Cerebellar nuclear complex (tissue), 1 donor: Measurements from ENCODE around the gene SYNE1.

ENCODE experiments used
- DNase-seq, 2 experiments: peaks; one replicate each; lab custom pipeline; 2025; lab: John Stamatoyannopoulos, UW

The SYNE1 gene

GRCh38 chr6:152184573-152184916 is 452.6 kb downstream of the SYNE1 start:
- DNase-seq = no peak

DNA sequence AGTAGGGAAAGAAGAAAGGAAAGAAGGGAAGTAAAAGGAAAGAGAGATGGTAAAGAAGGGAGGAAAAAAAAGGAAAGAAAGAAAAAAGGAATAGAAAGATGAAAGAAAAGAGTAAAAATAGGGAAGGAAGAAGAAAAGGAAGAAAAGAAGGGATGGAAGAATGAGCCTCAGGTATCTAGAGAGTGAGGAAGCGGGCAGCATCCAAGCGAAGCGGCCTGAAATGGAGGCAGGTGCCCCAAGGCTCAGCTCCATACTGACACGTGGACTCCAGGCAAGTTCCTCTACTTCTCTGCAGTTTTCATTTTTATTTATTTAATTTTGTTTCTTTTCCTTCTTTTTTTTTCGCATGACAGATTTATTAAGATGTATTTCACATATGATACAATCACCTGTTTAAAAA is 456.6 kb downstream of the SYNE1 start:
- DNase-seq = no peak

- DNase-seq = no peak
Measured at GRCh38 chr6:152176268-152176667, 460.9 kb downstream of the SYNE1 start.

DNA sequence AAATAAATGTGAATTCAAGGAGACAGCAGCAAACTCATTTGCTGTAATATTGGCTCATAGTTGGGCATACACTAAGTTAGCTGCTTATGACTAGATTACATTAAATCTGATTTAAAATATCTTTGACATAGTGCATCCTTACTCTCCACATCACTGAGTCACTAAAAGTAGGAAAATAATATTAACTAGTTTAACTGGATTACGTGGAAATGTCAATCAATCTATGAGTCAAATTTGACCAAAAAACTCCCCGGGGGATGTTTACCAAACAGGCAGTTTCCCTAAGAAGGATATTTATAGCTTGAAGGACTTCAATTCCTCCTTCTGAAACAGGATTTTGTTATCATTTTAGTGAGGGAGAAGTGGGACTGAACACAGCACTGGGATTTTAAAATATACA is 463.2 kb downstream of the SYNE1 start:
- no peak for DNase-seq

DNA sequence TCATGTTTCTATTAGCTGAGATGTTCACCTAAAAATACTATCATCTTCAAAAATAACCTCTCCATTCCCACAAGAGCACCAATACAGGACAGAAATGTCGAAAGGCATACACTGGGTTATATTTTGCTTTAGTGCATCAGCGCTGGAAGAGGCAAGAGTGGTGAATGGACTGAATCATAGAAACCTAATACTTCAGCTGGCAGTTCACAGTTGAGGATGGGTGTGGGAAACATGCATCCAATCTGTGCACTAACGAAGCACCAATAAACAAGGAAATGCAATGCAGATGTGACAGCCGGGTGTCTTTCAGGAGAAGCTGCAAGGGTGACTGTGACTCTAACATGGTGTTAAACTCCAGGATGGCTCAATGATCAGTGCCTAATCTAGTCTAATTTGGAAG is 463.8 kb downstream of the SYNE1 start:
- DNase-seq = no peak

DNA sequence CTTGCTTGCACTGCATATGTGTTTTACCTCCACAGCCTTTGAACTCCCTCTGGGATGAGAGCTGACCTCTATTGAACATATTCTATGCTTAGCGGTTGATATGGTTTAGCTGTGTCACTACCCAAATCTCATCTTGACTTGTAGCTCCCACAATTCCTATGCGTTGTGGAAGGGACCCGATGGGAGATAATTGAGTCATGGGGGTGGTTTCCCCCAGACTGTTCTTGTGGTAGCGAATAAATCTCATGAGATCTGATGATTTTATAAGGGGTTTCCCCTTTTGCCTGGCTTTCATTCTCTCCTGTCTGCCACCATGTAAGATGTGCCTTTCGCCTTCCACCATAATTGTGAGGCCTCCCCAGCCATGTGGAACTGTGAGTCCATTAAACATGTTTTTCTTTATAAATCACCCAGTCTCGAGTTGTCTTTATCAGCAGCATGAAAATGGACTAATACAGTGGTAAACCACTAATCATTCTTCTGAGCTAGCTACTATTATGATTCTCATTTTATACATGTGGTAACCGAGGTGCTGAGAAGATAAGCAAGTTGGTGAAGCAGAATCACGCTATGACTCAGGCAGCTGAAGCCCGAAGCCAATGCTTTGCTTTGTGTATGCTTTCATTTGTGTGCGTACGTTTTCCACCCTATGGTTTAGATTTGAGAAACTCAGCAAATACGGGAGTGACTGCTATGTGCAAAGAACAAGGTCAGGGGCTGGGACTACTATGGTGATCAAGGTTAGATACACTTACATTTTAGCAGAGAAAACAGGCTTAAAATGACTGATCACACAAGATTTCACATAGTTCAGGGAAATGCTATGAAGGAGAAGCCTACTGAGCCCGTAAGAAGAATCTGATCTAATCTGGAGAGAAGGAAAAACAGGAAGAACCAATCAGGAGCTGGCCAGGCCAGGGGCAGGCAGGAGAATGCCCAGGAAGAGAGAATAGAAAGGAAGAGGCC is 466.2 kb downstream of the SYNE1 start:
- no peak for DNase-seq

GRCh38 chr6:152170313-152170701 is 466.9 kb downstream of the SYNE1 start:
- DNase-seq = no peak

DNA sequence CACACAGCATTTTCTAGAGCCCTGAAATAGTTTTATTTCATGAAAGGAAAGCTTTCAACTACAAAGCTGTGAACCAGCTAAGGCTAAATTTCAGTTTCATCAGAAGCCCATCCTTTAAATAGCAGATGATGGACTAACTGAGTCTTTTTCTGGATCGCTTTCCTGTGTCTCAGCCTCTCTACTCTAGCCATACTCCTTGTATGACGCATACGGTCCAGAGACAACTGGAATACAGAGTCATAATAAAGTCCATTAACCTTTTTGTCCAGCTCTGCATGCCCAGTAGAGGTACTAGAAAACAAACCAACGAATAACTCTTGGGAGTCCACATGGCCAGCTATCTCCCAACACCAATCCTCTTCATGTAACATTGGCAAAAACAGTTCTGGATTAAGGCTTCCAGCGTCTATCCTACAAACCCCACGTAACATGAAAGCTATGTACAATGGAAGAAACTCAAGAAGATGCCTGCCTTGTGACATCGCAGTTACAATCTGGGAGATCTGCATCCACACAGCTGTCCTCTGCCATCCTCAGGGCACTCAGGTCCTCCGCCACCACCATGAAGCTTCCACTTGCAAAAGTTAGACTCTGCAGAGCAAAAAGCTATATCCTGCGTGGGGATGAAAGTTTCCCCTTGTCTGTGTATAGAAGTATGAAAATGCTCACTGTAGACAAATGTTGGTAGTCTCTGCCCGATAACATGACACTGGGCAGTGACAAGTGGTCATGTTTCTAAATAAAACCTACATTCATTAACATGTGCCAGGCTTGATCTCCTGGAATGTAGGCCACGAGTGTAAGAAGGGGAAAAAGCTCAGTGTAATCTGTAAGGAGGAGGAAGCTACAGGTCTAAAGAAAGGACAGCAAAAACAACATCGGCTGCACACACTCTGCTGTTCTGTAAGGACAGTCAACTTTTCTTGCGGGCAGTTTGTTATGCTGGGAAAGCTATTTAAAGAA is 469.2 kb downstream of the SYNE1 start:
- no peak for DNase-seq

DNA sequence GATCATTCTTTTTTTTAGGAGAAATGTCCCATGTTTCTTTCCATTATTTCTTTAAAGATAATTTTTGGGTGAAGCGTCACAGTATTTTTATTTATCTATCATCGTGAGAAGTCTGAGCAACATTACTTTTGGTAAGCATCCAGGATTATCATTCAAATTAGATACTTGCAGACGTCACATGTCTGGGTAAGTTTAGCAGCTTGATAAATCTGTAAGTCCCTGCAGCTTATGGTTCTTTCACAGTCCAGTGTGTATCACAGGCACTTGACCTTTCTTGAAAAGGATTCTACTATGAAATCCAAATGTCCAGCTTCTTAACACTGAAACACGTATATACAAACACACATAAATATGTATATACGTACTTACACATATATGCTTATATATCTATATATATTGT is 470.3 kb downstream of the SYNE1 start:
- no peak for DNase-seq

- no peak for DNase-seq
Measured at GRCh38 chr6:152166497-152166896, 470.7 kb downstream of the SYNE1 start.

- DNase-seq = no peak
Measured at GRCh38 chr6:152164957-152165356, 472.2 kb downstream of the SYNE1 start.

DNA sequence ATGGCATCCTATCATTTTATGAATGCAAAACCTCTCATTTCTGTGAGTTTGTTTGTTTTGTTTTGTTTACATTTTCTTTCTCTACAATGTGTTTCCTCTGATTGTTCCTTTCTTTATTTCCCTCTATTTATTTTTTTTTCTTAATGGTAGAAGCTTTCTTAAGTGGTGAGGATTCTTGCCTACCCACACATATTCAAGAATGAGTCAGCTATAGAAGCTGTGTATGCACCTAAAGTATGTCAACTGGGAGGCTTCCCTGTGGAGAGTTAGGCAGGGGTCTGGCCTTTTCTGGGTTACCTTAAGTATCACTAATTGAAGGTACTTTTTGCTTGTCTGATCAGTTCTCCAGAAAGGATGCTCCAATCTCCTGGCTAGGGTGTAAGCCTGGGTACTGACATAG is 475.7 kb downstream of the SYNE1 start:
- DNase-seq = no peak

GRCh38 chr6:152160346-152160745 is 476.8 kb downstream of the SYNE1 start:
- DNase-seq = no peak

- no peak for DNase-seq
Measured at GRCh38 chr6:152155792-152156191, 481.4 kb downstream of the SYNE1 start.

GRCh38 chr6:152154559-152155356 is 482.4 kb downstream of the SYNE1 start:
- DNase-seq = no peak

DNA sequence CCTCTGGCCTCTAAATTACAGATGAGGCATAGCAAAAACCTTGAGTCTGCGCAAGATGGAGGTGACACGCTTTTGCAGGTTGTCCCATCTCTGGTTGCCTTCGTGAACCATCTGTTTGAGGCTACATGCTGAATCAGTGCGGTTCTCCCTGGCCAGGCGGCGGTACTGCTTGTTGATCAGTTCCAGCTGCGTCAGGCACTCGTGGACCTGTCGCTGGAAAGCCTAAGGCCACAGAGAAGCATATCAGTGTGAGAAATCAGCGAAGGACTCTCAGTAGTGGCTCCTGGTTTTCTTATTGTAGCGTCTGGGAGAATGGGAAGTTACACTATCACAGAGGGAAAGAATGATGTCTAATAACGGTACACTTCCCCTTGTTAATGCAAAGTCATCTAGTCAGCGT is 485.2 kb downstream of the SYNE1 start:
- DNase-seq = no peak

DNA sequence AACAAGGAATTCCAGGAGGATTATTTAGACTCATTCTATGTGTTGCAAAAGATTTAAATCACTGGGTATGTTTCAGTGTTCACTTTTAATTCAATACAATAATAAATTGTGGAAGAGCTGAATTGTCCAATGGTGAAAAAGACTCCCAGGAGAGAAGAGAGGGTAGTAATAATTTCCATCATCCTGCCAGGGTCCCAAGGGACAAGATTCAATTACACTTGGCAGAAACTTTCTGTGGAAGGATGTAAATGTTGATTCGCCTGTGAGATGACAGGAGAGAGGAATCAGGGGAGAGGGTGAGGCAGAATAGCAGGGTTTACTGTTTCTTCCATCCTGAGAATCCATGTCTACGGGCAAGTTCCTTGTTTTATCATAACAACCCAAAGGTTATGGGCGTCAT is 487.0 kb downstream of the SYNE1 start:
- DNase-seq = no peak

- no peak for DNase-seq
Measured at GRCh38 chr6:152148412-152148811, 488.8 kb downstream of the SYNE1 start.

- DNase-seq = no peak
Measured at GRCh38 chr6:152147269-152147668, 489.9 kb downstream of the SYNE1 start.

DNA sequence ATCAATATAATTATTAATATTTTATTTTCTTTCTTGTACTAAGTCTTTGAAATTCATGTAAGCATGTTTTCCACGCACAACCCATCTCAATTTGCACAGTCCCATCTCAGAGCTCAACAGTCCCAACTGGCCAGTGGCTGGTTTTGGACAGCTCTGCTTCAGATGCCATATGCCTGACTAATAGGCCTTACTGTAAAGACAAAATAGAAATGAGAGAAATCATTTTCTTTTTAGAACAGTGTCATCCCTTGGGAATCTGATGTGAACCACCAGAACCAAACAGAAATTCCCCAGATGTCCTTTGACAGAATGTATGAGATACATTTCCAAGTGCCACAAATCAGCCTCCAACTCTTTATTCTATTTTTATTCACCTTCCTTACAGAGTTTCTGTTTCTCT is 490.8 kb downstream of the SYNE1 start:
- DNase-seq = no peak

- DNase-seq = no peak
Measured at GRCh38 chr6:152143359-152143758, 493.8 kb downstream of the SYNE1 start.

GRCh38 chr6:152142105-152142504 is 495.1 kb downstream of the SYNE1 start:
- DNase-seq = no peak
